Trophoblast cell (in vitro differentiated cells and primary cell): ENCODE data around the gene ATP8A2.

ENCODE experiments used
- DNase-seq, 2 donors: peaks; one replicate each; pipeline ENCODE4 v3.0.0-alpha.2; 2016
- H2AFZ ChIP-seq: 2 replicates; pipeline ENCODE4 v1.6.1; 2013; ENCODE audit warnings: low read length, moderate library complexity, mild to moderate bottlenecking; ENCODE audit not compliant: insufficient read depth, poor library complexity
- H2AK5ac ChIP-seq: 2 replicates; pipeline ENCODE4 v1.6.1; 2013; ENCODE audit warnings: mild to moderate bottlenecking, low read length
- H2BK120ac ChIP-seq: 2 replicates; pipeline ENCODE4 v1.6.1; 2013; ENCODE audit warnings: low read length, mild to moderate bottlenecking, moderate library complexity; ENCODE audit not compliant: insufficient read depth, poor library complexity
- H2BK12ac ChIP-seq: 2 replicates; pipeline ENCODE4 v1.6.1; 2013; ENCODE audit warnings: mild to moderate bottlenecking, low read length, moderate library complexity
- H2BK5ac ChIP-seq: 2 replicates; pipeline ENCODE4 v1.6.1; 2013; ENCODE audit warnings: low read length, low read depth, moderate library complexity, mild to moderate bottlenecking; ENCODE audit not compliant: poor library complexity
- H3K14ac ChIP-seq: 2 replicates; pipeline ENCODE4 v1.6.1; 2013; ENCODE audit warnings: mild to moderate bottlenecking, low read length
- H3K18ac ChIP-seq: 2 replicates; pipeline ENCODE4 v1.6.1; 2013; ENCODE audit warnings: mild to moderate bottlenecking, low read length
- H3K23ac ChIP-seq: 2 replicates; pipeline ENCODE4 v1.6.1; 2013; ENCODE audit warnings: low read length
- H3K27ac ChIP-seq: 2 replicates; pipeline ENCODE4 v1.5.1; 2013; ENCODE audit warnings: low read depth, mild to moderate bottlenecking, inconsistent platforms, low read length, moderate library complexity
- H3K27me3 ChIP-seq: 2 replicates; pipeline ENCODE4 v1.6.1; 2013; ENCODE audit warnings: inconsistent platforms, mild to moderate bottlenecking, low read length, moderate library complexity; ENCODE audit not compliant: insufficient read depth
- H3K36me3 ChIP-seq, 2 experiments: 1 replicate in 1 of 2; 2 replicates in 1 of 2; pipeline ENCODE4 v1.6.1; 2013; ENCODE audit warnings: low read length in 2 of 2, mild to moderate bottlenecking in 2 of 2, moderate library complexity in 1 of 2; ENCODE audit not compliant: insufficient read depth in 2 of 2, control insufficient read depth in 1 of 2
- H3K4ac ChIP-seq: 2 replicates; pipeline ENCODE4 v1.6.1; 2013; ENCODE audit warnings: low read depth, mild to moderate bottlenecking, low read length, moderate library complexity
- H3K4me1 ChIP-seq, 2 experiments: 1 replicate in 1 of 2; 2 replicates in 1 of 2; pipeline ENCODE4 v1.6.1; 2013; ENCODE audit warnings: low read length in 2 of 2, mild to moderate bottlenecking in 2 of 2, moderate library complexity in 1 of 2; ENCODE audit not compliant: insufficient read depth in 2 of 2, control insufficient read depth in 1 of 2
- H3K4me2 ChIP-seq: 2 replicates; pipeline ENCODE4 v1.6.1; 2013; ENCODE audit warnings: inconsistent platforms, mild to moderate bottlenecking, low read length, moderate library complexity
- H3K4me3 ChIP-seq: 2 replicates; pipeline ENCODE4 v1.5.1; 2013; ENCODE audit warnings: mild to moderate bottlenecking, low read depth, low read length, inconsistent platforms
- H3K79me1 ChIP-seq: one replicate; pipeline ENCODE4 v1.6.1; 2013; ENCODE audit warnings: low read length
- H3K79me2 ChIP-seq: 2 replicates; pipeline ENCODE4 v1.6.1; 2013; ENCODE audit warnings: low read length, mild to moderate bottlenecking; ENCODE audit not compliant: control insufficient read depth, insufficient read depth, poor library complexity
- H3K9ac ChIP-seq: 2 replicates; pipeline ENCODE4 v1.6.1; 2013; ENCODE audit warnings: mild to moderate bottlenecking, low read length
- H3K9me3 ChIP-seq: 2 replicates; pipeline ENCODE4 v1.6.1; 2013; ENCODE audit warnings: low read depth, mild to moderate bottlenecking, control low read depth, inconsistent platforms, low read length; ENCODE audit not compliant: insufficient read depth
- H4K12ac ChIP-seq: 2 replicates; pipeline ENCODE4 v1.6.1; 2013; ENCODE audit warnings: low read depth, mild to moderate bottlenecking, low read length, moderate library complexity
- H4K8ac ChIP-seq: 2 replicates; pipeline ENCODE4 v1.6.1; 2013; ENCODE audit warnings: low read depth, mild to moderate bottlenecking, low read length, moderate library complexity
- H4K91ac ChIP-seq: one replicate; pipeline ENCODE4 v1.6.1; 2013; ENCODE audit warnings: low read depth, mild to moderate bottlenecking, low read length, moderate library complexity
- WGBS: extraction: QIAGEN DNeasy Blood & Tissue Kit; methylation state at CpG from one replicate; pipeline ENCODE4 v1.1.7; 2013; ENCODE audit warnings: missing lambda C conversion rate; ENCODE audit not compliant: insufficient read length, insufficient coverage; ENCODE audit errors: extremely low coverage; 5-methylcytosine and 5-hydroxymethylcytosine counted together

ATP8A2 gene

GRCh38 chr13:25502031-25502430 lies 130.3 kb downstream of the ATP8A2 start:
- no peak overlapping the region for H3K23ac ChIP-seq
- H2AFZ ChIP-seq = no peak overlapping the region
- no peak overlapping the region for H3K9ac ChIP-seq
- no peak overlapping the region for H2BK120ac ChIP-seq
- no peaks in the 10 kb centered on the region for H3K9me3 ChIP-seq
- DNase-seq = no peak
- no peak overlapping the region for H3K27ac ChIP-seq
- no peaks in the 10 kb centered on the region for H3K36me3 ChIP-seq
- no peak overlapping the region for H3K4me3 ChIP-seq
- no peak overlapping the region for H3K18ac ChIP-seq
- H3K79me1 ChIP-seq = no peaks in the 10 kb centered on the region
- H4K12ac ChIP-seq = no peak overlapping the region
- H3K4me1 ChIP-seq = no peaks in the 10 kb centered on the region
- H3K4ac ChIP-seq = no peak overlapping the region
- H2AK5ac ChIP-seq = no peak overlapping the region
- H3K27me3 ChIP-seq = no peaks in the 10 kb centered on the region
- no peak overlapping the region for H2BK5ac ChIP-seq
- no peaks in the 10 kb centered on the region for H3K79me2 ChIP-seq
- no peak overlapping the region for H4K8ac ChIP-seq
- no CpG with 5 or more reads among the region's 3 CpGs for WGBS
- no peak overlapping the region for H4K91ac ChIP-seq
- no peak overlapping the region for H2BK12ac ChIP-seq
- H3K14ac ChIP-seq = no peak overlapping the region
- H3K4me2 ChIP-seq = no peak overlapping the region

GRCh38 chr13:25502551-25502950 lies 130.8 kb downstream of the ATP8A2 start:
- Histone ChIP-seq H2AK5ac (no peak overlapping the region), H2BK5ac (no peak overlapping the region), H4K91ac (no peak overlapping the region), H2AFZ (no peak overlapping the region), H3K18ac (no peak overlapping the region), H3K9ac (no peak overlapping the region), H3K4me2 (no peak overlapping the region), H3K4ac (no peak overlapping the region), H2BK12ac (no peak overlapping the region), H3K23ac (no peak overlapping the region), H3K4me3 (no peak overlapping the region), H3K79me2 (no peaks in the 10 kb centered on the region), H3K4me1 (no peaks in the 10 kb centered on the region), H3K9me3 (no peaks in the 10 kb centered on the region), H3K27ac (no peak overlapping the region), H3K36me3 (no peaks in the 10 kb centered on the region), H3K79me1 (no peaks in the 10 kb centered on the region), H4K12ac (no peak overlapping the region), H3K14ac (no peak overlapping the region), H2BK120ac (no peak overlapping the region), H4K8ac (no peak overlapping the region), H3K27me3 (no peaks in the 10 kb centered on the region)
- WGBS = no CpG with 5 or more reads among the region's 6 CpGs
- DNase-seq = no peak

GRCh38 chr13:25503856-25504255 lies 132.1 kb downstream of the ATP8A2 start:
- no peaks in the 10 kb centered on the region for H3K4me1 ChIP-seq
- H3K4me3 ChIP-seq = no peak overlapping the region
- no peaks in the 10 kb centered on the region for H3K27me3 ChIP-seq
- H2AK5ac ChIP-seq = no peak overlapping the region
- H4K91ac ChIP-seq = no peak overlapping the region
- no peaks in the 10 kb centered on the region for H3K9me3 ChIP-seq
- no peak overlapping the region for H2BK120ac ChIP-seq
- H3K4me2 ChIP-seq = no peak overlapping the region
- H3K27ac ChIP-seq = no peak overlapping the region
- no peaks in the 10 kb centered on the region for H3K79me2 ChIP-seq
- no peak overlapping the region for H4K8ac ChIP-seq
- H2BK12ac ChIP-seq = no peak overlapping the region
- no peaks in the 10 kb centered on the region for H3K79me1 ChIP-seq
- no peak overlapping the region for H3K23ac ChIP-seq
- no peak overlapping the region for H4K12ac ChIP-seq
- no peak overlapping the region for H3K14ac ChIP-seq
- no peak overlapping the region for H2BK5ac ChIP-seq
- no CpG with 5 or more reads among the region's 4 CpGs for WGBS
- H3K9ac ChIP-seq = no peak overlapping the region
- H3K36me3 ChIP-seq = no peaks in the 10 kb centered on the region
- no peak overlapping the region for H2AFZ ChIP-seq
- H3K4ac ChIP-seq = no peak overlapping the region
- DNase-seq = no peak
- H3K18ac ChIP-seq = no peak overlapping the region

DNA sequence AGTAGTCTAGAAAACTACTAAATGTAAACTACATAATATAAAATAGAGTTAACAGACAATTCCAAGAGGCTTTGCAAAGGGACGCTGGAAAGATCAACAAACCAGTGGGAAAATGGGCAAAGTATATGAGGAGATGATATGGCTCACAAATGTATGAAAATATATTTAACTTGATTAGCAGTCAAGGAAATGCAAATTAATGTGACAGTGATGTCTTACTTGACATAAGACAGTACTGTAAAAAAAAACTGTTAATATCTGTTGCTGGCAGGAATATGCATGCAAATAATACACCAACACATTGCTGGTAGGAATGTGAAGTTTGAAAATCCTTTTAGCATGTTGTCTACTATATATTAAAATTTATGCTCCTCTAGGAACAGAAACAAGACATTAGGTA lies 136.1 kb downstream of the ATP8A2 start:
- no peak overlapping the region for H3K4ac ChIP-seq
- no peak overlapping the region for H4K12ac ChIP-seq
- H3K23ac ChIP-seq = no peak overlapping the region
- no peak overlapping the region for H2BK5ac ChIP-seq
- no peak overlapping the region for H2BK120ac ChIP-seq
- no peak for DNase-seq
- H3K4me3 ChIP-seq = no peak overlapping the region
- no CpG with 5 or more reads among the region's 1 CpG for WGBS
- H3K9me3 ChIP-seq = no peaks in the 10 kb centered on the region
- no peaks in the 10 kb centered on the region for H3K36me3 ChIP-seq
- no peaks in the 10 kb centered on the region for H3K4me1 ChIP-seq
- no peak overlapping the region for H4K8ac ChIP-seq
- H3K27ac ChIP-seq = no peak overlapping the region
- no peak overlapping the region for H3K14ac ChIP-seq
- H3K79me1 ChIP-seq = no peaks in the 10 kb centered on the region
- H4K91ac ChIP-seq = no peak overlapping the region
- no peak overlapping the region for H2AFZ ChIP-seq
- no peaks in the 10 kb centered on the region for H3K27me3 ChIP-seq
- no peak overlapping the region for H2BK12ac ChIP-seq
- no peak overlapping the region for H3K18ac ChIP-seq
- H2AK5ac ChIP-seq = no peak overlapping the region
- no peaks in the 10 kb centered on the region for H3K79me2 ChIP-seq
- H3K9ac ChIP-seq = no peak overlapping the region
- H3K4me2 ChIP-seq = no peak overlapping the region
